ENCODE measurements around the gene ATP11C.
"Not testable (repeated sequence)": the region's sequence is repeated elsewhere in the genome, so short reads cannot be mapped to it uniquely, and the experiment has no call there.

The ATP11C gene

GRCh38 chrX:139932901-139933796, at the start of gene ATP11C:
Gene ATP11C (minus strand): TSS chrX:139933053. CDS start chrX:139932042, 1,011 bp downstream.
- DNase-seq = no peak

- DNase-seq = no peak
Measured at GRCh38 chrX:139974471-139974870, 41.6 kb upstream of the ATP11C start.

GRCh38 chrX:139972629-139973624, 40.1 kb upstream of the ATP11C start:
- no peak for DNase-seq

- DNase-seq = no peak
Measured at GRCh38 chrX:139972113-139972512, 39.3 kb upstream of the ATP11C start.

GRCh38 chrX:139971394-139971749, 38.5 kb upstream of the ATP11C start:
- DNase-seq = no peak

- no peak for DNase-seq
Measured at GRCh38 chrX:139969286-139969685, 36.4 kb upstream of the ATP11C start.

- DNase-seq = no peak
Measured at GRCh38 chrX:139967750-139968149, 34.9 kb upstream of the ATP11C start.

- DNase-seq = no peak
Measured at GRCh38 chrX:139967300-139967699, 34.4 kb upstream of the ATP11C start.

GRCh38 chrX:139966159-139966558, 33.3 kb upstream of the ATP11C start:
- not testable (repeated sequence) for DNase-seq

GRCh38 chrX:139965421-139965820, 32.6 kb upstream of the ATP11C start, which contains the start of gene CXorf66:
Gene CXorf66 (minus strand): TSS chrX:139965521. CDS start chrX:139965496, 25 bp downstream.
- no peak for DNase-seq

- not testable (repeated sequence) for DNase-seq
Measured at GRCh38 chrX:139961091-139961490, 28.2 kb upstream of the ATP11C start.

GRCh38 chrX:139949703-139950102, 16.9 kb upstream of the ATP11C start:
- DNase-seq = no peak

GRCh38 chrX:139945075-139945474, 12.2 kb upstream of the ATP11C start:
- no peak for DNase-seq

GRCh38 chrX:139936259-139936658, 3.4 kb upstream of the ATP11C start:
- DNase-seq = no peak

- DNase-seq = no peak
Measured at GRCh38 chrX:139933904-139934303, 1.1 kb upstream of the ATP11C start.

- DNase-seq = no peak
Measured at GRCh38 chrX:139932073-139932900, 566 bp downstream of the ATP11C start.

- DNase-seq = no peak
Measured at GRCh38 chrX:139931646-139932072, 1.2 kb downstream of the ATP11C start.

- DNase-seq = no peak
Measured at GRCh38 chrX:139930916-139931645, 1.8 kb downstream of the ATP11C start.

- DNase-seq = no peak
Measured at GRCh38 chrX:139930401-139930800, 2.5 kb downstream of the ATP11C start.

- no peak for DNase-seq
Measured at GRCh38 chrX:139929876-139930275, 3.0 kb downstream of the ATP11C start.

- no peak for DNase-seq
Measured at GRCh38 chrX:139924696-139925095, 8.2 kb downstream of the ATP11C start.
